ENCODE data around the gene DKK2. TPM values are rescaled to one million over a fixed set of nuclear protein-coding genes. Genes with fewer than 3 reads are reported as not detected.

Gene DKK2
- polyA plus RNA-seq, 1 of the 3 experiments (the other 2 are of a cell fraction) = 53.1 TPM

DNA sequence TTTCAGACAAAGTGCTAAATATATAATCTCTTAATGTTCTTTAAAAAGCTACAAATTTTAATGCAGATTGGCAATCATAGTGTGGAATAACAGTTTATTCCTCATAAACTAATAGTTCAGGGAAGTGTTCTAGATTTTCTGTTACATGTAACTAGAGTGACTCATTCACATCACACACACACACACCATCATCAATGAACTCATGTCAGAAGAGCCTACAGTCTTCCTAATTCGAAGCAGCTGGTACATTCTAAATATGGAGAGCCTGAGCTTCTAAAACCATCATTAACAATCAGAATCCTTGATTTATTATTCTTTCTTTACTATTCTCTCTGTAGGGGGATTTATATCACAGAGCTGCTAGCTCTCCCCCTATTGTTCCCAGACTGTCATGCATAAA is 49.6 kb downstream of the DKK2 start (continued):
- TF ChIP-seq RXRA (IDR thresholded peaks at IDR 0.05; ENCODE audit: borderline replicate concordance, low read depth) (no peak), TAF1 (IDR thresholded peaks at IDR 0.05; ENCODE audit: borderline replicate concordance, low read depth, low read length) (no peak), TEAD4 (IDR thresholded peaks at IDR 0.05; ENCODE audit: borderline replicate concordance, insufficient read depth) (no peak), POLR2AphosphoS5 (IDR thresholded peaks at IDR 0.05; ENCODE audit: low read depth, low read length) (peak; percentile 54; the same call in 1 of the 2 replicates), RFX5 (IDR thresholded peaks at IDR 0.05; ENCODE audit: low read length) (no peak), YY1 (IDR thresholded peaks at IDR 0.05; ENCODE audit: low read depth) (no peak), USF2 (IDR thresholded peaks at IDR 0.05; ENCODE audit: borderline replicate concordance, low read depth, low read length) (no peak)
- TF ChIP-seq, protein P1, sequence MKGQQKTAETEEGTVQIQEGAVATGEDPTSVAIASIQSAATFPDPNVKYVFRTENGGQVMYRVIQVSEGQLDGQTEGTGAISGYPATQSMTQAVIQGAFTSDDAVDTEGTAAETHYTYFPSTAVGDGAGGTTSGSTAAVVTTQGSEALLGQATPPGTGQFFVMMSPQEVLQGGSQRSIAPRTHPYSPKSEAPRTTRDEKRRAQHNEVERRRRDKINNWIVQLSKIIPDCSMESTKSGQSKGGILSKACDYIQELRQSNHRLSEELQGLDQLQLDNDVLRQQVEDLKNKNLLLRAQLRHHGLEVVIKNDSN (IDR thresholded peaks at IDR 0.05; ENCODE audit: borderline replicate concordance, low read depth) = no peak

DNA sequence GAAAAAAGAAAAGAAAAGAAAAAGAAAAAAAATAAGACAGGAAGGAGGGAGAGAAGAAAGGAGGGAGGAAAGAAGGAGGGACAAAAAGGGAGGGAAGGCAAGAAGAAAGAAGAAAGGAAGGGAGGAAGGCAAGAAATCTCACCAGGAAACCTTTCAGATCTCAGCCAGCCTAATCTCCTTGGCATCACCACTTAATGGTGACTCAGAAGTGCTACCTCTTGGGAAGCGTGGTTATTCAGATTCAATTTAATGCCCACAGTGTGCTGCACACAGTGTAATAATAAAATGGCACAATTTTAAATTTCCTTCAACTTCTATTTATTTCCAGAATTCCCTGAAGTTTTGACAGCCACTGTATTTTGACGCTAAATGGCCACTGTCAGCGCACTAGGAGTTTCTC is 50.3 kb downstream of the DKK2 start:
- Histone ChIP-seq H3F3A (replicated peaks; ENCODE audit: insufficient read depth) (peaks cover 12% of the 10 kb centered on the region), H3K9me3 (no peaks in the 10 kb centered on the region), H2AFZ (ENCODE audit: low read depth) (0 out of 2 replicates have a peak overlapping the region, but pooled peaks have one; percentile 15), H3K4me3 (ENCODE audit: low read depth in 2 of 2, low read length in 1 of 2) (no peak overlapping the region), H3K79me2 (ENCODE audit: insufficient read depth) (no peaks in the 10 kb centered on the region), H4K20me1 (ENCODE audit: insufficient read depth) (no peaks in the 10 kb centered on the region), H3K4me2 (peak overlapping the region; percentile 25; the same call in 1 of the 2 replicates), H3K9me2 (no peaks in the 10 kb centered on the region), H3K4me1 (ENCODE audit: control insufficient read depth in 1 of 2, insufficient read depth in 2 of 2, low read depth in 1 of 2, low read length in 1 of 2) (peaks cover 5% of the 10 kb centered on the region in 2 experiments; a peak in 3 of 4 replicates), H3K36me3 (replicated peaks in 1 of 2; ENCODE audit: control insufficient read depth in 1 of 2, insufficient read depth in 2 of 2, low read length in 1 of 2) (peaks cover 0 to 4% of the 10 kb centered on the region in 2 experiments), H3K27me3 (ENCODE audit: insufficient read depth) (no peaks in the 10 kb centered on the region), H3K27ac (ENCODE audit: low read depth in 2 of 2, low read length in 1 of 2) (peak overlapping the region in 1 of 2 experiments; percentile 64; a peak in 2 of 4 replicates), H3K9ac (peak overlapping the region; percentile 6; the same call in 1 of the 2 replicates)
- ChIA-PET POLR2A (no interaction called here), CTCF (no interaction called here)
- WGBS (ENCODE audit: low lambda C conversion rate) = 72% methylated on average over 3 of the region's 3 CpGs
- TF ChIP-seq JUND (IDR thresholded peaks at IDR 0.05) (peak; percentile 45), EP300 (IDR thresholded peaks at IDR 0.05; ENCODE audit: borderline replicate concordance in 1 of 2, low read depth in 1 of 2, low read length in 1 of 2) (no peak), NFIC (IDR thresholded peaks at IDR 0.05; ENCODE audit: borderline replicate concordance) (peak; percentile 46; the same call in 1 of the 2 replicates), TCF12 (IDR thresholded peaks at IDR 0.05) (peak; percentile 32; the same call in 1 of the 2 replicates), FOSL2 (IDR thresholded peaks at IDR 0.05; ENCODE audit: borderline replicate concordance, low read depth) (peak; percentile 42; the same call in 1 of the 2 replicates), RFX5 (IDR thresholded peaks at IDR 0.05; ENCODE audit: low read length) (no peak)
- DNase-seq = no peak

DNA sequence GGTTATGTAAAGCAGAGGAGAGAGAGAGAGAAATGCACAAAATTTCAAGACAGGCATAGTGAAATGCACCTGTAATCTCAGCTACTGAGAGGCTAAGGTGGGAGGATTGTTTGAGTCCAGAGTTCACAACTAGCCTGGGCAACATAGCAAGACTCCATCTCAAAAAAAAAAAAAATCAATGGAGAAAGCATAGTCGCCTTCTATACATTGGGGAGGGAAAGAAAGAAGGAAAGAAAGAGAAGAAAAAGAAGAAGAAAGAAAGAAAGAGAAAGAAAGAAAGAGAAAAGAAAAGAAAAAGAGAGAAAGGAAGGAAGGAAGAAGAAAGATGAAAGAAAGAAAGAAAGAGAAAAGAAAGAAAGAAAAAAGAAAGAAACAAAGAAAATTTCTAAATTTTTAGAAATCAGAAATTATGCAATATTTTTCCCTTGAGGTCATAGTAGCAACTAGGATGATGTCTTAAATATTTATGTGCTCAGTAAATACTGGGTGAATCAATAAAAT is 53.4 kb downstream of the DKK2 start:
- ChIA-PET POLR2A (no interaction called here), CTCF (no interaction called here)
- H2AFZ ChIP-seq (ENCODE audit: low read depth) = no peak overlapping the region
- no peaks in the 10 kb centered on the region for H3K27me3 ChIP-seq (ENCODE audit: insufficient read depth)
- H3K4me3 ChIP-seq (ENCODE audit: low read depth in 2 of 2, low read length in 1 of 2) = no peak overlapping the region
- TF ChIP-seq TAF1 (IDR thresholded peaks at IDR 0.05; ENCODE audit: borderline replicate concordance, low read depth, low read length) = no peak
- TF ChIP-seq, protein P2, sequence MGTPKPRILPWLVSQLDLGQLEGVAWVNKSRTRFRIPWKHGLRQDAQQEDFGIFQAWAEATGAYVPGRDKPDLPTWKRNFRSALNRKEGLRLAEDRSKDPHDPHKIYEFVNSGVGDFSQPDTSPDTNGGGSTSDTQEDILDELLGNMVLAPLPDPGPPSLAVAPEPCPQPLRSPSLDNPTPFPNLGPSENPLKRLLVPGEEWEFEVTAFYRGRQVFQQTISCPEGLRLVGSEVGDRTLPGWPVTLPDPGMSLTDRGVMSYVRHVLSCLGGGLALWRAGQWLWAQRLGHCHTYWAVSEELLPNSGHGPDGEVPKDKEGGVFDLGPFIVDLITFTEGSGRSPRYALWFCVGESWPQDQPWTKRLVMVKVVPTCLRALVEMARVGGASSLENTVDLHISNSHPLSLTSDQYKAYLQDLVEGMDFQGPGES (IDR thresholded peaks at IDR 0.05; ENCODE audit: low read depth, low read length) = no peak
- TF ChIP-seq CHD2 (IDR thresholded peaks at IDR 0.05; ENCODE audit: low read length, partially characterized antibody) = no peak
- TF ChIP-seq MAX (IDR thresholded peaks at IDR 0.05; ENCODE audit: low read depth) = no peak
- TF ChIP-seq NFIC (IDR thresholded peaks at IDR 0.05; ENCODE audit: borderline replicate concordance) = no peak
- TF ChIP-seq, protein P3, sequence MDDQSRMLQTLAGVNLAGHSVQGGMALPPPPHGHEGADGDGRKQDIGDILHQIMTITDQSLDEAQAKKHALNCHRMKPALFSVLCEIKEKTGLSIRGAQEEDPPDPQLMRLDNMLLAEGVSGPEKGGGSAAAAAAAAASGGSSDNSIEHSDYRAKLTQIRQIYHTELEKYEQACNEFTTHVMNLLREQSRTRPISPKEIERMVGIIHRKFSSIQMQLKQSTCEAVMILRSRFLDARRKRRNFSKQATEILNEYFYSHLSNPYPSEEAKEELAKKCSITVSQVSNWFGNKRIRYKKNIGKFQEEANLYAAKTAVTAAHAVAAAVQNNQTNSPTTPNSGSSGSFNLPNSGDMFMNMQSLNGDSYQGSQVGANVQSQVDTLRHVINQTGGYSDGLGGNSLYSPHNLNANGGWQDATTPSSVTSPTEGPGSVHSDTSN (IDR thresholded peaks at IDR 0.05) = no peak
- H3K9me3 ChIP-seq = no peaks in the 10 kb centered on the region
- H3K9me2 ChIP-seq = no peaks in the 10 kb centered on the region
- H3K9ac ChIP-seq = no peak overlapping the region
- DNase-seq = no peak
- no peaks in the 10 kb centered on the region for H3K79me2 ChIP-seq (ENCODE audit: insufficient read depth)
- peaks cover 5% of the 10 kb centered on the region in 2 experiments; a peak in 3 of 4 replicates for H3K4me1 ChIP-seq (ENCODE audit: control insufficient read depth in 1 of 2, insufficient read depth in 2 of 2, low read depth in 1 of 2, low read length in 1 of 2)
- H3F3A ChIP-seq (replicated peaks; ENCODE audit: insufficient read depth) = peaks cover 12% of the 10 kb centered on the region
- H3K4me2 ChIP-seq = no peak overlapping the region
- H3K36me3 ChIP-seq (replicated peaks in 1 of 2; ENCODE audit: control insufficient read depth in 1 of 2, insufficient read depth in 2 of 2, low read length in 1 of 2) = peaks cover 0 to 3% of the 10 kb centered on the region in 2 experiments
- no peak overlapping the region for H3K27ac ChIP-seq (ENCODE audit: low read depth in 2 of 2, low read length in 1 of 2)
- H4K20me1 ChIP-seq (ENCODE audit: insufficient read depth) = no peaks in the 10 kb centered on the region
- 87% methylated on average over 1 of the region's 1 CpG for WGBS (ENCODE audit: low lambda C conversion rate)
